Epithelial cell of esophagus (primary cell): ENCODE measurements around the gene TMEM26.
"Not testable (repeated sequence)": the region's sequence is repeated elsewhere in the genome, so short reads cannot be mapped to it uniquely, and the experiment has no call there.

ENCODE experiments used
- DNase-seq: peaks from one replicate; pipeline ENCODE4 v3.0.0; 2010; ENCODE audit warnings: low read depth
- H3K4me3 ChIP-seq: 2 replicates; pipeline ENCODE4 v1.5.1; 2011; ENCODE audit warnings: mild to moderate bottlenecking, low read length, control low read depth
- CTCF ChIP-seq: IDR thresholded peaks from 2 replicates; pipeline ENCODE4 v1.5.1; 2011; ENCODE audit warnings: low read depth, mild to moderate bottlenecking, low read length, control low read depth, inconsistent platforms; ENCODE audit not compliant: insufficient read depth; ENCODE audit errors: missing control alignments

Gene TMEM26

GRCh38 chr10:61389887-61390286 lies 63.3 kb downstream of the TMEM26 start:
- no peak overlapping the region for H3K4me3 ChIP-seq
- TF ChIP-seq CTCF, result no peak
- no peak for DNase-seq

- DNase-seq, result not testable (repeated sequence)
Measured at GRCh38 chr10:61388986-61389385, 64.2 kb downstream of the TMEM26 start.

GRCh38 chr10:61385231-61386001 lies 67.8 kb downstream of the TMEM26 start:
- TF ChIP-seq CTCF, result no peak
- no peak overlapping the region for H3K4me3 ChIP-seq
- no peak for DNase-seq

More at GRCh38 chr10:61388986-61389385, 64.2 kb downstream of the TMEM26 start:
- not testable (repeated sequence) for H3K4me3 ChIP-seq

- DNase-seq, H3K4me3 ChIP-seq: not testable (repeated sequence)
Measured at GRCh38 chr10:61381153-61381552, 72.0 kb downstream of the TMEM26 start.

GRCh38 chr10:61378865-61379264 lies 74.3 kb downstream of the TMEM26 start:
- H3K4me3 ChIP-seq, result no peak overlapping the region
- no peak for DNase-seq
- TF ChIP-seq CTCF, result no peak

GRCh38 chr10:61376908-61377368 lies 76.2 kb downstream of the TMEM26 start:
- DNase-seq, result no peak
- H3K4me3 ChIP-seq, result no peak overlapping the region
- no peak for TF ChIP-seq CTCF

GRCh38 chr10:61376377-61376776 lies 76.8 kb downstream of the TMEM26 start:
- H3K4me3 ChIP-seq, result no peak overlapping the region
- DNase-seq, result no peak
- no peak for TF ChIP-seq CTCF

- DNase-seq, result no peak
- no peak overlapping the region for H3K4me3 ChIP-seq
- TF ChIP-seq CTCF, result no peak
Measured at GRCh38 chr10:61366365-61366764, 86.8 kb downstream of the TMEM26 start.
